RKO (cell line): ENCODE results near the gene CDON.
"Not testable (repeated sequence)": the region's sequence is repeated elsewhere in the genome, so short reads cannot be mapped to it uniquely, and the experiment has no call there.

Experiments
- DNase-seq: peaks from one replicate; pipeline ENCODE4 v3.0.0-alpha.2; 2016; ENCODE audit warnings: low spot score

The CDON gene

DNA sequence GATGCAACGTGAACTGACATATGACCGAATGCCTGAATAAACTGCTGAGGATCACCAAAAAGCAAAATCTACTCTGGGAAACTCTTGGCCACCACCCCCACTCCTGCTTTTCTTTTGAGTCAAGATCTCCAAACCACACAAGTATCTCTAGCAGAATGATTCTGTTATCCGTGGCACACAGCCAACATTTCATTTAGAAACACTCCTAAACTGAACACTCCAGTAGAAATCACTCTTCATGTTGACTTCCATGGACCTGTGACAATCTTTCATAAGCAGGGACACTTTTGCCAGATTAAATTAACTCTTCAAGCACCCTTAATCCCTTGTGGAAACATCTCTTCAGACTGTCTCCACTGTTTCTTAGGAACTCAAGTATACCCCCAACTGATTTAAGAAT, 72.4 kb downstream of the CDON start:
- no peak for DNase-seq

DNA sequence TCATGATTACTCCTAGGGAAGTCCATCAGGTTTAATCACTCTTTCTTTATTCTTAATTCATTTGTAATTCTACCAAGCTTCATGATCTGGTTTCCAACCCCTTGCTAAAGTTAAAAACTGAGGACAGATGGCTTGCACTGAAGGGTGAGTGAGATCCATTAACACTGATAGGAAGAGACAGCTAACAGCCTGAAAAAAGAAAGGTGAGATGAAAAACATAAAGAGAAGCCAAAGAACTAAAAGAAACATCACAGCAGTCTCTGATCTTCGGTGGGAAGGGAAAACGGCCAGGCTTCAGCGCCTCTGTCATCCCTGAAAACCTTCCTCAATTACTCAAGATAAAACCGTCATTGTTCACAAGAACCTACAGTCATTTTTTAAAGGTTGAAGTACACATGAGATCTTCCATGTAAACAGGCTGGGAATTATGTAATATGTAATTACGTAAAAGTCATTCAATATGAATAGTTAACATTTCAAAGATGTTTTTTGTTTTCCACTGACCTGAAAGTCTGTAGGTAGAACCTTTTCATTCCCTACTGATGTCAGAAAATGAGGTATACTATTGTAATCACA, 75.5 kb downstream of the CDON start:
- DNase-seq = no peak

DNA sequence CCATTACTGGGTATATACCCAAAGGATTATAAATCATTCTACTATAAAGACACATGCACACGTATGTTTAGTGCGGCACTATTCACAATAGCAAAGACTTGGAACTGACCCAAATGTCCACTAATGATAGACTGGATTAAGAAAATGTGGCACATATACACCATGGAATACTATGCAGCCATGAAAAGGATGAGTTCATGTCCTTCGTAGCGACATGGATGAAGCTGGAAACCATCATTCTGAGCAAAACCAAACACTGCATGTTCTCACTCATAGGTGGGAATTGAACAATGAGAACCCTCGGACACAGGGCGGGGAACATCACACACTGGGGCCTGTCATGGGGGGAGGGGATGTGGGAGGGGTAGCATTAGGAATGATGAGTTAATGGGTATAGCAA, 76.7 kb downstream of the CDON start:
- not testable (repeated sequence) for DNase-seq

DNA sequence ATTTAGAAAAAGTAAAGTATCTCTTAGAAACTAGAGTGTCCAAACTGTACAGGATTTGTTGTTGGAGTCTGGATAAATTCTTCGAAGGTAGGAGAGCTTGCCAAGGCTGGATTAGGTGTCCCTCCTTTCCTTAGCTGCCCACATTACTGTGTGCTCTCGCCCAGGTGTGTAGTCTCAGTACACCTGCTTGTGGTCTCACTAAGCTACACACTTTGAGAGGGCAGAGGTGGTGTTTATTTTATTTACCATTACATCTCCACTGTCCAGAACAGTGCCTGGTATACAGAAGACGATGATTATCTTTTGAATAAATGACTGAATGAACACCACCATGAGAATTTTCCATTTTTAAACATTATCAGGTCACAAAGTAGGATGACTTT, 80.3 kb downstream of the CDON start:
- no peak for DNase-seq

GRCh38 chr11:125980436-125980835, 82.2 kb downstream of the CDON start:
- DNase-seq = no peak

DNA sequence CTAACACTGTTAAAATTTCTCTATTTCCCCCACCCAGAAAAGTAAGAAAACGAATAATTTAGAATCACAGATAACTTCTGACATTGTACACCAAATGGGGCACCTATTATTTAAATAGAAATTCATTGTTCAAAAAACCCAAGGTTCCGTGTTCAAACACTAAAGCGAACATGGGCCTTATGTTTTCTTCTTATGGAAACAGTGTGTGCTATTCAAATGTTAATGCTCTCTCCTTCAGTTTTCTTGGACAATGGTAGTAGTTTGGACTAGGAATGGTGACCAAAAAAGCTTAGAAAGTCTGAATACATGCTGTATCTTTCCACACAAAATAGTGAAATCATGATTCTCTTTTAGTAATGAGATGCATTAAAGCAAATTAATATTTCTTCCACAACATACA, 83.2 kb downstream of the CDON start:
- DNase-seq = no peak

DNA sequence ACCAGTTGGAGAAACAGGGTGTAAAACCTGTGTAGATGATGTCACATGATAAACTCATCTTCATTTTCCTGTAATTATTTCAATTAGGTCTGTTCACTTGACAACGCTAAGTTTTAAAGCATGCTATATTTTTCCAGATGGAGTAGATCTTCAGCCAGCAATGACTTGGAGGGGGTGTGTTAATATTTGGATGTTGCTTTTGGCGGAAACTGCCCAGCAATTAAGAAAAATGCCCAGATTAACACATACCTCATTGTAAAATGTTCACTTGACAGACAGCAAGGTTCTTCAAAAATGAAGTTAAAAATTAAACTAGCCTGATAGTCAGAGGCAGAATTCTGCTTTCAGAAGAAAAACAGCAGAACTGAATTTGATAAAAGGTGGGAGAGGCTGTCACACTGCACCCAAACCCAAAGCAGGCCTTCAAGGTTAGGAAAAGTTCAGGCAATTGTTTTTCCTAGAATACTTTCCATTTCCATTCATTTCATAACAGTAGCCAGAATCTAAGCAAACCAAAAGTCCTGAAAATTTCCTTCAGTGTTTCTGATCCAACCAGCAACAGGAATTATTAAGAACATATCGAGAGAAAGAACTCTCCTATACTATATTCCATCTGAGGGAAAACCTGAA, 83.8 kb downstream of the CDON start:
- DNase-seq = no peak

DNA sequence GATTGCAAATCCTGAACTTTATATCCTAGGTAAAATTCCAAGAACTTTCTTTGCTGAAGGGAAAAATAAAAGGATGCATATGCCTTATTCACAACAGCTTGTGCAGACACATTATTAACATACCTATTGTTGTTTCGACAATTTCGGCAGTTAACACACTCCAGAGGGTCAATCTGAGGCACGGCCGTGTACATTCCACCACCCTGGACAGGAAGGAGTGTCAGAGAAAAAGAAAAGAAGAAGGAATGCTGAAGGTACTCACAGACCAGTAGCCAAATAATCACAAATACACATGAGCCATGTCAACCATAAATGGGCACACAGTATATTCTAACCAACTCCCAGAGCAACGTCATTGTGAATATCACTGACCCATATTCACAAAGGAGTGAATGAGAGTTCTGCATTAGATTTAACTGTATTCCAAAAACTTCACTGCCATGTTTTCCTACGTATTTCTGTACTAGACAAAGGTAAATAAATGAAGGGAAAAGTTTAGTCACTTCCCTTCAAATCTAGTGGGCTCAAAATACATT, 84.4 kb downstream of the CDON start:
- DNase-seq = no peak

GRCh38 chr11:125977333-125977732, 85.3 kb downstream of the CDON start:
- no peak for DNase-seq

DNA sequence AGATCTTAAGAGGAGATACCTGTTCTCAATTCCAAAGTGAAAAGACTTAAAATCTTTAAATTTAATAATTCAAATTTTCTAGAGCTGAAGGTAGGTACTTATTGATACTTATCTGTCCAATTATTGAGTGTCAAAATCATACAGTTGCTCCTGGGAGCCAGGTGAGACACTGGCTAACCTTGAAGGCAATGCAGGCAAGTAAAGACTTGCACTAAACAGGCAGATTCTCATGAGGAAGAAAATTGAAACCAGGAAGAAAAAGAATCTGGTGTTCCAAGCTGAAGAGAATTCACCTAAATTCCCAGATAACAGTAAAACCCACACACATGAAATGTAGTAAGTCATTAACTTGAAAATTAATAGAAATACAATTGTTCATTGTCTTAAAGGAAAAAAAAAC, 86.5 kb downstream of the CDON start:
- no peak for DNase-seq

GRCh38 chr11:125975634-125976033, 87.0 kb downstream of the CDON start:
- no peak for DNase-seq

DNA sequence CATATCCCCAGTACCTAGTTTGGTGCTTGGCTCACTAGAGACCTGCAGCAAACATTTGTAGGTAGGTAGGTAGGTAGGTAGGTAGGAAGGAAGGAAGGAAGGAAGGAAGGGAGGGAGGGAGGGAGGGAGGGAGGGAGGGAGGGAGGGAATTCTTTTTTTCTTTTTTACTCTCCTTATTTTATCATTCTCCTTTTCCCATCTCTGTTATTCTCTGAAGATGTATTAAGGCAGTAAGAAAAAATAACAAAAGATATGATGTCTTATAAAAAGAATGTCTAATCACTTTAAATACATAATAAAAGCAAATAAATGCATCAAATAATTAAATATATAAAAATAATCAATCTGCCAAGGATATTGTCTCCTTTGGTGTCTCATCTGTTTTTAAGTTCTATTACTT, 88.4 kb downstream of the CDON start:
- DNase-seq = no peak

DNA sequence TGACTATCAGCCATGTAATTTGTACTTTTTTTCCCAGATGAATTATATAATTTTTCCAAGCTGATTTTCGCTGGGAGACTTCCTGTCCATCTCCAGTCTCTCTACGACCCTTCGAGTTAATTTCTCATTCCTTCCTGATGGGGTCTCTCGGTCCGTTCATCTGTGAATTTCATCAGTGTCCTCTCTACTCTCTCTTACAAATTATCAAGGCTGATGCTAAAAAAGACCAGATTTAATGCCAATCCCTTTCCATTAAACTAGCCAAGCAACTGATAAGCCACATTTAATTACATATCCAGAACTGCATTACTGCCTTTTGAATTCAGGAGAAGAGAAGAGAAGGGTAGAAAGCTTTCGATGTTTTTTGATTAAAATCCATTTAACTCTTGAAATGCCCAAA, 91.0 kb downstream of the CDON start:
- DNase-seq = no peak

DNA sequence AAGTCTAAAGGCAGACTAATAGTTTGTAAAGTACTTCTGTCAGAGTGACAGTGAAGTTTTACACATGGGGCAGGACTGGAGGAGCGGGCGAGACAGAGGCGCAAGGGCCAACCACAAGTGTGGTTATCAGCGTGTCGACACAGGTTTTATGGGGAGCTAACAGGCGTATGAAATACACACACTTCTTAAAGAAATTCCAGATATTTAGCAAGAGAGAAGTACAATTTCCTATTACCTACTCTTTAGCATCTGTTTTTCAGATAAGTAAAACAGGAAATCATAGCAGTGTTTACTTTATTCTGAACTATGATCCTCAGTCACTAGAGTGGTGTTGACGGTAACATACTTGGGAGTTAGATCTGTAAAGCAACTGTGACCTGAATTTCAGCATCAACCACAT, 94.3 kb downstream of the CDON start:
- DNase-seq = no peak

DNA sequence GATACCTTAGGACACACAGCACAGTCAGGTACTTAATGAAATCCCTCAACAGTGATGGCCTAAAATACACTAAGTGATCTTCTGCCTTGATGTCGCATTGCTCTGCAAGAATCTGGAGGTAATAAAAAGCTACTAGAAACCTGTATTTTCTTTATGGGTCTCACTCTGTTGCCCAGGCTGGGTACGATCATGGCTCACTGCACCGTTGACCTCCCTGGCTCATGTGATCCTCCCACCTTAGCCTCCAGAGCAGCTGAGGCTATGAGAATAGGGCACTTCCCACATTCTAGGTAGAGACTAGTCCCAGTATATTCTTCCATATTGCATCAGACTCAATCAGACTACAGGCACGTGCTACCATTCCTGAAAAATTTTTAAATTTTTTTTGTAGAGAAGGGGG, 95.2 kb downstream of the CDON start:
- no peak for DNase-seq

DNA sequence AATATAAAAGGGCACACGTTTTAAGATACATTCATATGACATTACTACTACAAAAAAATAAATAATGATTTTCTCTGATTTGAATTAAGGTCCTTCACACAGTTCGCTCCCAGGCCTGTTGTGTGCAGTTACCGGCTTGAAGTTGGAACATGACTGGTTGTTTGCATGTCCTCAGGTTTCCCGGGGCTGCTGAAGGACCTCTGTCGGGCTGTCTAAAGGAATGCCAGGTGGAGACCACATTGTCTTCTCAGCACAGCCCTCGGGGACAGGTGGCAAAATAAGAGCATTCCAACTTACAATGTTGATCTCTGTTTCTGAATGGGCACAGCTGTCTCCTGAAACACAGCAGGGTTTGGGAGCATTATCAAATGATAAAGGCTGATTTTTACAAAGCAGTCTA, 101.9 kb downstream of the CDON start:
- no peak for DNase-seq

DNA sequence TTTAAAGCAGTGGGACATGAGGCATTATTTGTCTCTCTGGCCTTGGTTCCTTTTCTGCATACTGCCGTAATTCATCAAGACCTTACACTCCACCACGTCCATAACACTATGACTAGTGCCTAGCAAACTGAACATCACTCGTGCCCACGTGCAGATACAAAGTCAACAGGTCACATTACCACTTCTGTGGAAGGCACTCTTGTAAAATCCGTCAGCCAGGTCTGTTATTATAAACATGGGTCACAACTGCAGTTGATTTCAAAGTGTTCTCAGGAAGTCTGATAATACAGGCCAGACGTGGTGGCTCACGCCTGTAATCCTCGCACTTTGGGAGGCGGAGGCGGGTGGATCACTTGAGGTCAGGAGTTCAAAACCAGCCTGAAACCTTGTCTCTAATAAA, 102.7 kb downstream of the CDON start:
- no peak for DNase-seq

DNA sequence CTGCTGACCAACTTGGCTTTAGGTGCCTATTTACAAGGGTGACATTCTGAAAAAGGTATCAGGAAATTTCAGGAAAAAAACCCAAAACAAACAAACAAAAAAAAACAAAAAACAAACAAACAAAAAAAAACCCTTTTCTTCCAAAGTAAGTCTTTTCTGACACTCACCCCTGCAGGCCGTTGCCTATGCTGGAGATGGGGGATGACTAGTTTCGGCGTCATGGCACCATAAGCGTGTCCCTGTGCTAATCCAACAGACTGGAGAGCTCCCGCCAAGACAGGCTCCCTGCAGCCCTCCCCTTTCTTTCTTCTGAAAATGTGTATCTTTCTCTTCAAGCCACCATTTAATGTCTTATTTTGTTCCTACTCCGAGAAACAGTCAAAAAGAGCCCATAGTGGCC, 103.2 kb downstream of the CDON start:
- DNase-seq = no peak

- DNase-seq = no peak
These were observed 103.7 kb downstream of the CDON start for GRCh38 chr11:125958872-125959400.

DNA sequence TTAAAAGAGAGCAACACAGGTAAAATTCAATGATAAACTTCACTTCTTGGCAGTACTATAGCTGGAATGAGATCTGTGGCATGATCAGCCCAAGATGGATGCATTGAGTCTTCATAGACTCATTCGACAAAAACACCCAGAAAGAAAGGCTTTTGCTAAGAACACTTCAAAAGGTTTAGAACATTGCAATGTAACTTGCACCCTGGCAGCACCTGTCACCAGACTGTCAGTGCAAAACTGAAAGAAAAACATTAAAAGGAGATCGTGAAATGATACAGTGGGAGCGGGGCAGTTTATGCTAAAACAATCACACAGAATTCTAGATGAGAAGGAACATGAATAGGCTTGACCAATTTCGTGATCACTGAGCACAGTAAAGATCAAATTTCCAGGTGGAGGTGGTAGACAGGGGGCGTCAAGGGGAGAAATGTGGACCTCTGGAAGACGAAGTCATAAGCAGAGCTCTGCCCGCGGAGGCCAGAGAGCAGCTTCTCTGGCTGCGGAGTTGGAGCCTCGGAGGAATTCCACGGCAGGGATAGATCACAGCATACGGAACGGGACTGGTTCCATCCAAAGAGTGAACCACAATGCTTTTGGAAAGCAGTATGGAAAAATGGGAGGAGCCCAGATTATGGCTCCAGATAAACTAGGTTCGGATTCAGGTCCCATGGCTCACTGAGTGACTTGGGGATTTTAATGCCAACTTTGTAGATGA, 104.9 kb downstream of the CDON start:
- no peak for DNase-seq

GRCh38 chr11:125956391-125957134, 106.1 kb downstream of the CDON start:
- DNase-seq = no peak

GRCh38 chr11:125955856-125956255, 106.8 kb downstream of the CDON start:
- no peak for DNase-seq
